ENCODE measurements around the gene SLCO2B1.

Gene SLCO2B1

GRCh38 chr11:75219869-75220268, 69.0 kb downstream of the SLCO2B1 start:
- DNase-seq (ENCODE audit: low spot score), result no peak

DNA sequence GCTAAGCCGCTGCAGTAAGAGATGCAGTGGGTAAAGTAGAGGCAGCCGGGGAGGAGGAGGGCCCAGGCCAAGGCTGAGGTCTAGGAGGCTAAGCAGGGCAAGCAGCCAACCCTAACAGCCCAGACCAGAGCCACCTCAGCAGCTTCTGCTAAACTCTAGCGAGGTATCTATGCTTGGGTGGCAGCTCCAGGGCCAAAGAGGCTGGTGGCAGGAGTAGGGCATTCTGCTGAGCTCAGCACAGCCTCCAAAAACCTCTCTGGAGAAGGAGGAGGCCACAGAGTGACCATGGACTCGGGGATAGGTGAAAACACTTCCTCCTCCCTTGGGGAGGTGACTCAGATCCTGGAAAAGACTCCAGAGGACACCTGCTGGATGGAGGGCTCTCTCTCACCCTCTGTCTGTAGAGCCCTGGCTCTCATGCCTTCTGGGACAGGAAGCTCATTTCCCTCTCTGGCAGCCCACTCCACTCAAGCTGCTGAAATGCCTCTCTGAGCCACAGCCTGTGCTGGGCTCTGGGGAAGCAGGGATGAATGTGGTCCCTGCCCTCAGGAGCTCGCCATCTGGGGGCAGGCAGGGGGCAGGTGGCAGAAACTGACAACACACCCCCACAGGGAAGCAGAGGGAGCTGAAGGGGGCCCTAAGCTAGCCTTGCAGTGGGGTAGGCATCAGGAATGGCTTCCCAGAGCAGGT, 73.2 kb downstream of the SLCO2B1 start:
- no peak for DNase-seq (ENCODE audit: low spot score)

DNA sequence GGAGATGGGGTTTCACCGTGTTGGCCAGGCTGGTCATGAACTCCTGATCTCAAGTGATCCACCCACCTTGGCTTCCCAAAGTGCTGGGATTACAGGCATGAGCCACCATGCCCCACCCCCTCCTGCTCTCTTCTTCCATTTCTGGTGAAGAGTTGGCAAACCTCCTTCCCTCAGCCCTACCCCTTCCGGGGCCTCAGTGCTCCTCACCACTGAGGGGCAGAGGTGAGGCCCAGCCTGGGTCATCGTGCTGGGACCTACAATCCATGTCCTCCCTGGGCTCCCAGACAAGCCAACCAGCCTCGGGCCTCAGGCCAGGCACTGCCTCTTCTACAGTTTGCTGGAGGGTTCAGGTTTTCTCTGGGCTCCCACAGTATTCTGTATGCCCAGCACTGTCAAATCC, 74.9 kb downstream of the SLCO2B1 start:
- DNase-seq (ENCODE audit: low spot score), result no peak

DNA sequence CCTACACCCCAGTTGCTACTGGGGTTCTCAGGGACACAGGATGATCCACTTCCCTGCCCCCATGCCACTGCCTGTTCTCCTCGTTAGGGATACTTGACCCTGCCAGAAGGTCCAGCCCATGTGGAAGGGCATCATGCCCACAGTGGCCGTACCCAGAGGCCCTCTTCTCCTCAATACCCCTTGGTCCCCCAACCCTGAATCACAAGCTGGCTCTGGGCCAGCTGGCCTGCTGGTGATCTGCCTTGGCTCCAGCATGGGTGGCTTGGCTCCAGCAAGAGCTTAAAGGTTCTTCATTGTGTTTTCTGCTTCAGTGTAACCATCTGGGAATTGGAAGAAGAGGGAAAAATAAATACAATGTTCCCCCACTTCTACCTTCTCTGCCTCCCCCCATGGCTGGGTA, 78.6 kb downstream of the SLCO2B1 start:
- no peak for DNase-seq (ENCODE audit: low spot score)

- DNase-seq (ENCODE audit: low spot score), result no peak
These were observed 79.7 kb downstream of the SLCO2B1 start for GRCh38 chr11:75230621-75231020.

DNA sequence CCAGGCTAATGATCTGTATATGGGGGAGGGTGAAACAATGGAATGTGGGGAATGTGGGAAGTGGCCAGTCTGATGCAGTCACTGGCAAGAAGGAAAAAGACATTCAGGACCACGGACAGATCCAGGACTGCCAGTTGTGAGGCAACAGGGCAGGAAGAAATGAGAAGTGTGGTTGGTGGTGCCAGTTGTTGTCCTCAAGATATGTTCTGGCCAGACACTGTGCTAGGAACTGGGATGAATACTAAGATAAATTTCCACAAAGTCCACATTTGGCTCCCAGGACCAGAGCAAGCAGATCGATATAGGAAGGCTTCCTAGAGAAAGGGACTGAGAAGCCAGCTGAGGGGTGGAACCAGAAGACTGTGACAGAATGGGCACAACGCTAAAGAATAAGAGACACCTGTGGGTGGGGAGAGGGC, 82.9 kb downstream of the SLCO2B1 start:
- peak; percentile 31 for DNase-seq (ENCODE audit: low spot score)

GRCh38 chr11:75236062-75236461, 85.2 kb downstream of the SLCO2B1 start:
- DNase-seq (ENCODE audit: low spot score), result no peak

DNA sequence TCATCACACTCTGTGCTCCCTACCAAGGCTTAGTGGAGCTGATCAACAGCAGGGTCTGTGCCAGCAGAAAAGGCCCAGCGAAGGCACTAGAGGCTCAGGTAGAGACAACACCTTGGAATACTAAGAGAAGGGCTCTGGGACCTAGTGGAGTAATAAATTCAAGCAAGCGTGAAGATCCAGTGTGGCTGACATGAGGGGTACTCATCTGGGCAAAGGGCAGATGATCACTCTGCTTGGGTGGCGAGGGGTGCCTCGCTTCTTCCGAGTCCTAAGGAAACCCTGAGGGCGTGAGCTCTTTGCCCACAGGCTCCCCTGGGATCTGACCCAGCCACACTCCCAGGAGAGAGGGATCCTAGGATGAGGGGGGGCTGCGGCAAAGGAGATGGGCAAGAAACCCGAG, 86.1 kb downstream of the SLCO2B1 start:
- DNase-seq (ENCODE audit: low spot score), result no peak

DNA sequence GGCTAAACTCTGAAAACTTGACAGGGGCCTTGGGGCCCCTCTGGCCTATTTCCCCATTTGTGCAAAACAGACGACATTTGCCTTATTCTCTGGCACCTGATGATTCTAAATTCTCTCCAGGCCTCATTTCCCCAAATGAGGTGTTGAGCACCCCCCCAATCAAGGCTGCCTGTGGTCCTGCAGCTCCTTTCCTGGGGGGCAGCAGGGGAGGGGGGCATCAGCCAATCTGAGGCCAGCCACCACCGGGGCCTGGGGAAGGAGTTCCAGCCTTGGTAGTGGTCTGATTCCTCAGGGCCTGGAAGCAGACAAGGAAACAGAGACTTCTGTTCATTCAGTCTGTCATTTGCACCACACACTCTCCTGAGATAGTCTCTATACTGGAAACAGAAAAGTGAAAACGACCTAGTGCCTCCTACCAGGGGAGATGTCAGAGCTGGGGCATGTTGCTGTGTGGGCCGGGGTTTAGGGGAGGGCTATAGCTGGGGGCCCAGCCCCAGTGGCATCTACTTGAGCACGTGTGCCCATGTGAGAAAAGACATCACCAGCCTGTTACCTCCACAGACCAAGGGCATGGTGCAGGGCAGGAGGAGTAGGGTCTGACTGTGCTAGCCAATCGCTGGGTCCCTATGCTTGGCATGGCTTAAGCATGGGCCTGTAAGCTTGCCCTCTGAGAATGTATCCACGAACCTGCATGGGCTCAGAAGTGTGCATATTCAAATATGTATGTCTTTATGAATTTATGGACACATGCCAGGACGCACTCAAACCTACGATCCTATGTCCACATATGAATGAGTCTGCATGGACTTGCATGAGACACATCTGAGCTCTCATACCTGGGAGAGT, 87.9 kb downstream of the SLCO2B1 start:
- DNase-seq (ENCODE audit: low spot score), result no peak

GRCh38 chr11:75239531-75240290, 88.8 kb downstream of the SLCO2B1 start:
- no peak for DNase-seq (ENCODE audit: low spot score)

- DNase-seq (ENCODE audit: low spot score), result no peak
These were observed 89.6 kb downstream of the SLCO2B1 start, which contains the start of gene TPBGL for GRCh38 chr11:75240311-75241035. TPBGL (plus strand) TSS chr11:75240774; CDS start chr11:75241050, 276 bp downstream.

DNA sequence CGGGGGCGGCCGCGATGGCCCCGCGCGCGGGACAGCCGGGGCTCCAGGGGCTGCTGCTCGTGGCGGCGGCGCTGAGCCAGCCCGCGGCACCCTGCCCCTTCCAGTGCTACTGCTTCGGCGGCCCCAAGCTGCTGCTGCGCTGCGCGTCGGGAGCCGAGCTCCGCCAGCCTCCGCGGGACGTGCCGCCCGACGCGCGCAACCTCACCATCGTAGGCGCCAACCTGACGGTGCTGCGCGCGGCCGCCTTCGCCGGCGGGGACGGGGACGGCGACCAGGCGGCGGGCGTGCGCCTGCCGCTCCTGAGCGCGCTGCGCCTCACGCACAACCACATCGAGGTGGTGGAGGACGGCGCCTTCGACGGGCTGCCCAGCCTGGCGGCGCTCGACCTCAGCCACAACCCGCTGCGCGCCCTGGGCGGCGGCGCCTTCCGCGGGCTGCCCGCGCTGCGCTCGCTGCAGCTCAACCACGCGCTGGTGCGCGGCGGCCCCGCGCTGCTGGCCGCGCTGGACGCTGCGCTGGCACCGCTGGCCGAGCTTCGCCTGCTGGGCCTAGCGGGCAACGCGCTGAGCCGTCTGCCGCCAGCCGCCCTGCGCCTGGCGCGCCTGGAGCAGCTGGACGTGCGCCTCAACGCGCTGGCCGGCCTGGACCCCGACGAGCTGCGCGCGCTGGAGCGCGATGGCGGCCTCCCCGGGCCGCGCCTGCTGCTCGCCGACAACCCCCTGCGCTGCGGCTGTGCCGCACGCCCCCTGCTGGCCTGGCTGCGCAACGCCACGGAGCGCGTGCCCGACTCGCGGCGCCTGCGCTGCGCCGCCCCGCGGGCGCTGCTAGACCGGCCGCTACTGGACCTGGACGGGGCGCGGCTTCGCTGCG, 90.4 kb downstream of the SLCO2B1 start:
- DNase-seq (ENCODE audit: low spot score), result peak; percentile 71

DNA sequence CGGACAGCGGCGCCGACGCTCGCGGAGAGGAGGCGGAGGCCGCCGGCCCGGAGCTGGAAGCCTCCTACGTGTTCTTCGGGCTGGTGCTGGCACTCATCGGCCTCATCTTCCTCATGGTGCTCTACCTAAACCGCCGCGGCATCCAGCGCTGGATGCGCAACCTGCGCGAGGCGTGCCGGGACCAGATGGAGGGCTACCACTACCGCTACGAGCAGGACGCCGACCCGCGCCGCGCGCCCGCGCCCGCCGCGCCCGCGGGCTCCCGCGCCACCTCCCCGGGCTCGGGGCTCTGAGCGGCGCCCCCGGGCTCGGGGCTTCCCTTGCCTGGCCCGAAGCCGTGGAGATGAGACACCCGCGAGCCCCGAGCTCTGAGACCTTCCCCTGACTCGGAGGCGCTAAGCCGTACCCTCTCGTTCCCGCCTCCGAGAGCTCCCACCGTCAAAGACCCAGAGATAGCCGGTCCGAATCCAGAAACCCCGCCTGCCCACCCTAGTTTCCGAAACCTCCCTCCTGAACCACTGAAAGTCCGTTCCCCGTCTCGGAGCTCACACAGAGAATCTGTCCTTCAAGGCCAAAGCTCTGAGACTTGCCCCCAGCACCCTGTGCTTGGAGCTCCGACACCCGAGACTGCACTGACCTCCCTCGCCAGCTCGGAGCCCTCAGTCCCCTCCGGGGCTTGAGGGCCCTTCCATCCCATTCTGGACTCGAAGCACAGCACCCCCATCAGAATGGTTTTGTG, 91.2 kb downstream of the SLCO2B1 start:
- no peak for DNase-seq (ENCODE audit: low spot score)

GRCh38 chr11:75242722-75243600, 92.1 kb downstream of the SLCO2B1 start:
- no peak for DNase-seq (ENCODE audit: low spot score)

DNA sequence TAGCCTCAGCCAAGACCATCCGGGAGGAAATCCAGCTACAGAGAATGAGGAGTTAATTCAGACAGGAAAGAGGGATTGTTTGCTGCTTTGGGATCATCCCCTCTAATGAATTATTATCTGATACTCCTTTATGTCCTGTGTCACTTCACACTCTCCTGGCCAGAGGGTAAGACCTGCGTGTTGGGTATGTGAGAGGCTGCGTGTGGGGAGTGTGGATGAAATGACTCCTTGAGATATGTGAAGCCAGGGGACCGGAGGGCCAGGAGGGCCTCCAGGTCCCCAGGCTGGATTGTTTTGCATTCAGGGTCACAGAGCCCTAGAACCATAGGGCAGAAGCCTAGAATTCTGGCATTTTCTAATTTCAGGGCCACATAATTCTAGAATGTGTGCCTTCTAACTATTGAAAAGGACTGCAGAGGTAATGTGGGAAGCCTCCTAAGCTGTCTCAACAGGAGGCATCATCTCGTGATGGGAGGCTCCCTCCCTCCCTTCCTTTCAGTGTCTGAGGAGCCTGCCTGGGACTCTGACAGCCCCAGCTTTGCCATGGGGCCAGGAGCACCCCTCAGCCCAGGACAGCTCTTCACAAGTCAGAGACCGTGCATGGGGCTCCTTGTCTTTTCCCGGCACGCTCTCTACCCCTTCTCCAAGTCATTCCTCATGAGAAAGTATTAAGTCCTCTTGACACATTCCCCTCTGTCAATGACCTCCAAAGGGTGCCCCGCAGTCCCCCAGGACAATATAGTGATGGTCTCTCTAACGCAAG, 93.3 kb downstream of the SLCO2B1 start:
- no peak for DNase-seq (ENCODE audit: low spot score)

- DNase-seq (ENCODE audit: low spot score), result no peak
These were observed 94.6 kb downstream of the SLCO2B1 start for GRCh38 chr11:75245356-75246005.

- DNase-seq (ENCODE audit: low spot score), result no peak
These were observed 95.2 kb downstream of the SLCO2B1 start for GRCh38 chr11:75246006-75246670.
